ENCODE results near the gene CD300C.

Gene CD300C

GRCh38 chr17:74547736-74548135 lies 1.8 kb upstream of the CD300C start:
- TF ChIP-seq CTCF (IDR thresholded peaks at IDR 0.05; ENCODE audit: low read depth, low read length), result no peak

DNA sequence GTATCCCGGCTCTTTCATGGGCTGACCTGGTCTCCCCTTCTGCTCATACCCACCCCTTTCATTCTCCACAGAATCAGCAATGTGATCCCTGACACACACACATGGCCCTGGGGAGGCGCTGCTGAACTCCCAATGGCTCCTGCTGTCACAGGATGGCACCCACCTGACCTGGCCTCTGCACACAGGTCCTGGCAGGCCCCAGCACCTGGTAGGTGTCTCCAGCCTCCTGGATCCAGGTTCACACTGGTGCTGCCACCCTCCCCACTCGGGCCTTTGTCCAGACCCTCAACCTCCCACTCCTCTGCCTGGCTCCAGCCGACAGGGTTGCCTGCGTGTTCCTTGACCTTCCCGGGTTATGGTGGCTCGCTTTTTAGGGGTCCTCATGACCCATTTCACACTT lies 1.3 kb upstream of the CD300C start:
- no peak overlapping the region for H3K4me3 ChIP-seq (ENCODE audit: low read depth, low read length)
- no peak for TF ChIP-seq CTCF (IDR thresholded peaks at IDR 0.05; ENCODE audit: low read depth, low read length)

More at GRCh38 chr17:74547736-74548135, 1.8 kb upstream of the CD300C start:
- no peak overlapping the region for H3K4me3 ChIP-seq (ENCODE audit: low read depth, low read length)

- no peak overlapping the region for H3K4me3 ChIP-seq (ENCODE audit: low read depth, low read length)
- TF ChIP-seq CTCF (IDR thresholded peaks at IDR 0.05; ENCODE audit: low read depth, low read length), result no peak
Observed at GRCh38 chr17:74546586-74546985, 671 bp upstream of the CD300C start.

DNA sequence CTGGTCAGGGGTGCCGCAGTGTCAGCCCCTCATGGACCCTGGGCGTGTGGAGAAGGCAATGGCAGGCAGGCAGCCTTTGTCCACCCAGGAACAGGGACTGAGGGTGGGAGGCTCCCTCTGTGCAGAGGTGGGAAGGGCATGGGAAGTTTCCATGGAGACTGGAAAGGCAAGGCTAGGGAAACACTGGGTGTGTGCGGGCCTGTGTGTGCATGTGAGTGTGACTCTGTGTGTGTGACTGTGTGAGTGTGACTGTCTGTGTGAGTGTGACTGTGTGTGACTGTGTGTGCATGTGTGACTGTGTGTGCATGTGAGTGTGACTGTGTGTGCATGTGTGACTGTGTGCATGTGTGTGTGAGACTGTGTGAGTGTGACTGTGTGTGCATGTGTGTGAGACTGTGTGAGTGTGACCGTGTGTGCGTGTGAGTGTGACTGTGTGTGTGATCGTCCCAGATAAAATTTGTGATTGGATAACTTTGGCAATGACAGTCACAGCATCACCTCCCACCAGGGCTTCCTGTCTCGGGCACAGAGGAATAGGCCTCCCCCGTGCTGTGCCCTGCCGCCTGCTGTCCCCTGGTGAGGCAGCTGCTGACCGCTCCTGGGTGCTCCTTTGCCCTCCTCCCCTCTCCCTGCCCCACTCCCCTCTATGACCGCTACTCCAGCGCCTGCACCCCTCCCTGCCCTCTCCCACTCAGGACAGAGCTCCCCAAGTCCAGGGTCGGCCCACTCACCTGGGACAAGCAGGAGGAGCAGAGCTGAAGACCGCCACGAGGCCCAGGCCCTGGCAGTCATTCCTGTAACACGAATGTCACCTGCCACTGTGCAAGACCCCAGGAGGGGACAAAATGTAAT lies 698 bp downstream of the CD300C start:
- no peak overlapping the region for H3K4me3 ChIP-seq (ENCODE audit: low read depth, low read length)
- TF ChIP-seq CTCF (IDR thresholded peaks at IDR 0.05; ENCODE audit: low read depth, low read length), result no peak

GRCh38 chr17:74543891-74544760 lies 1.8 kb downstream of the CD300C start:
- no peak overlapping the region for H3K4me3 ChIP-seq (ENCODE audit: low read depth, low read length)
- TF ChIP-seq CTCF (IDR thresholded peaks at IDR 0.05; ENCODE audit: low read depth, low read length), result no peak

DNA sequence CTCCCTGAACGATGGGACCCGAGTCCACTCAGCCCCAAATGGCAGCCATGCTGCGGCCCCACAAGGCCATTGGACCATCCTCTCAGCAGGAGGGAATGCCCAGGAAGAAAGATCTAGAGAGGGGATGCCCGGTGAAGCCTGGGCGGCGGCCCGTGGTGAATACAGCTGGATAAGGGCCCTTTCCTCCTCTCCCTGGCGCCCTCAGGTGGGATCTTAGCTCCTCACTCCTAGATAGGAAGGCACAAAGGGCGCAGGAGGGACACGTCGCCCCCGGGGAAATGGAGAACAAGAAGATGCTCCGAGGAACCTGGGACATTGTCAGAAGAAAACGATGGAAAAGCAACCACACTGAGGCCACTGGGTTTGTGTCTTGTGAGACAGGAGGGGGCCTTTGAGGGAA lies 2.5 kb downstream of the CD300C start:
- H3K4me3 ChIP-seq (ENCODE audit: low read depth, low read length), result no peak overlapping the region
- TF ChIP-seq CTCF (IDR thresholded peaks at IDR 0.05; ENCODE audit: low read depth, low read length), result no peak
